ENCODE results near the gene AQP12B.
"Not testable (repeated sequence)": the region's sequence is repeated elsewhere in the genome, so short reads cannot be mapped to it uniquely, and the experiment has no call there.

Gene AQP12B

DNA sequence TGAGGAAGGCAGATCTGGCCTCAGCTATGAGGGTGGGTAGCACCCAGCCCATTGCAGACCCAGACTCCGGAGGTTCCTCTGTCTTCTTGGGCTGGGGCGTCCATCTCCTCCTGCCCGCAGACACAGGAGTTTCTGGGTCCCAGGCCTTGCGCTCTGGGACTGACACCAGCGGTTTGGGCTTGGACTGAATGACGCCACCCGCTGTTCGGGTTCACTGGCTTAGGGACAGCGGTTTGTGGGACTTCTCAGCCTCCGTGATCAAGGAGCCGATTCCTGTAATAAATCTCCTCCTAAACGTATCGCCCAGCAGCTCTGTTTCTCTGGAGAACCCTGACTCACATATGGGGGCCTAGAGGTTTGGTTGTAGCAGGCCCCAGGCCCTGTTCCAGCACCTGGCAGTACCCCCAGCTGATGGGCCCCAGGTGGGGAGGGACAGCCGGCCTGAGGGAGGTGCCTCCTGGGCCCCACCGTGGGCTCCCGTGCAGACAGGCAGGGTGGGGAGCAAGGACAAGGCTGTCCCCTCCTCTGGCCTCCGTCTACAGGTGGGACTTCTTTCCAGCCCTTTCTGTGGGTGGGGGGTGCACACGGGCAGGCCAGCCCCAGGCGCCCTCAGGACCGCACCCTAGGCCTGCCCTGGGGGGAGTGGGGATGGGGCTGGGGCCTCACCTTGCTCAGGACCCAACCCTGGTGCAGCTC, 4.5 kb upstream of the AQP12B start:
- no peak for ATAC-seq
- no peak for TF ChIP-seq ZNF70 (CRISPR knock-in tag; IDR thresholded peaks at IDR 0.05)

DNA sequence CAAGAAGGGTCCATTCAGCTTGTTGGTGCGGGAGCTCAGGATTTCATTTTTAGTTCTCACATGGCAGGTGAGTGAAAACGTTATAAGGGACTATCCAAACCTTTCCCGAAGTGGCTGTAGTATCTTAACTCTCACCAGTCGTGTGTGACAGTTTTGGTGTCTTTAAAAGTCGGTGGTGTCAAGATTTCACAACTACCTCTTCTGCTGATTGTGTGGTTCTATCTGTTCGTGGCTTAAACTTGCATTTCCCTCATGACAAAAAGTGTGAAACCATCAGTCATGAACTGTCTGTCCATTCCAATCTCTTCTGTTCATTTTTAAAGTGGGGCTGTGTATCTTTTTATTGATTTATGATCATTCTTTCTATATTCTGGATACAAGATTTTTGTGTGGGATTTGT, 3.8 kb upstream of the AQP12B start:
- TF ChIP-seq TCF4 (CRISPR knock-in tag; IDR thresholded peaks at IDR 0.05; ENCODE audit: borderline replicate concordance) (no peak), ZNF565 (CRISPR knock-in tag; conservative IDR thresholded peaks at IDR 0.05; ENCODE audit: low read depth) (no peak), SNAI2 (CRISPR knock-in tag; IDR thresholded peaks at IDR 0.05) (no peak)
- TF ChIP-seq, protein P1, sequence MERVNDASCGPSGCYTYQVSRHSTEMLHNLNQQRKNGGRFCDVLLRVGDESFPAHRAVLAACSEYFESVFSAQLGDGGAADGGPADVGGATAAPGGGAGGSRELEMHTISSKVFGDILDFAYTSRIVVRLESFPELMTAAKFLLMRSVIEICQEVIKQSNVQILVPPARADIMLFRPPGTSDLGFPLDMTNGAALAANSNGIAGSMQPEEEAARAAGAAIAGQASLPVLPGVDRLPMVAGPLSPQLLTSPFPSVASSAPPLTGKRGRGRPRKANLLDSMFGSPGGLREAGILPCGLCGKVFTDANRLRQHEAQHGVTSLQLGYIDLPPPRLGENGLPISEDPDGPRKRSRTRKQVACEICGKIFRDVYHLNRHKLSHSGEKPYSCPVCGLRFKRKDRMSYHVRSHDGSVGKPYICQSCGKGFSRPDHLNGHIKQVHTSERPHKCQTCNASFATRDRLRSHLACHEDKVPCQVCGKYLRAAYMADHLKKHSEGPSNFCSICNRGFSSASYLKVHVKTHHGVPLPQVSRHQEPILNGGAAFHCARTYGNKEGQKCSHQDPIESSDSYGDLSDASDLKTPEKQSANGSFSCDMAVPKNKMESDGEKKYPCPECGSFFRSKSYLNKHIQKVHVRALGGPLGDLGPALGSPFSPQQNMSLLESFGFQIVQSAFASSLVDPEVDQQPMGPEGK (CRISPR knock-in tag; IDR thresholded peaks at IDR 0.05; ENCODE audit: borderline replicate concordance), result no peak
- TF ChIP-seq, protein P2, sequence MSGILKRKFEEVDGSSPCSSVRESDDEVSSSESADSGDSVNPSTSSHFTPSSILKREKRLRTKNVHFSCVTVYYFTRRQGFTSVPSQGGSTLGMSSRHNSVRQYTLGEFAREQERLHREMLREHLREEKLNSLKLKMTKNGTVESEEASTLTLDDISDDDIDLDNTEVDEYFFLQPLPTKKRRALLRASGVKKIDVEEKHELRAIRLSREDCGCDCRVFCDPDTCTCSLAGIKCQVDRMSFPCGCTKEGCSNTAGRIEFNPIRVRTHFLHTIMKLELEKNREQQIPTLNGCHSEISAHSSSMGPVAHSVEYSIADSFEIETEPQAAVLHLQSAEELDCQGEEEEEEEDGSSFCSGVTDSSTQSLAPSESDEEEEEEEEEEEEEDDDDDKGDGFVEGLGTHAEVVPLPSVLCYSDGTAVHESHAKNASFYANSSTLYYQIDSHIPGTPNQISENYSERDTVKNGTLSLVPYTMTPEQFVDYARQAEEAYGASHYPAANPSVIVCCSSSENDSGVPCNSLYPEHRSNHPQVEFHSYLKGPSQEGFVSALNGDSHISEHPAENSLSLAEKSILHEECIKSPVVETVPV (CRISPR knock-in tag; IDR thresholded peaks at IDR 0.05), result no peak
- no peak for ATAC-seq

DNA sequence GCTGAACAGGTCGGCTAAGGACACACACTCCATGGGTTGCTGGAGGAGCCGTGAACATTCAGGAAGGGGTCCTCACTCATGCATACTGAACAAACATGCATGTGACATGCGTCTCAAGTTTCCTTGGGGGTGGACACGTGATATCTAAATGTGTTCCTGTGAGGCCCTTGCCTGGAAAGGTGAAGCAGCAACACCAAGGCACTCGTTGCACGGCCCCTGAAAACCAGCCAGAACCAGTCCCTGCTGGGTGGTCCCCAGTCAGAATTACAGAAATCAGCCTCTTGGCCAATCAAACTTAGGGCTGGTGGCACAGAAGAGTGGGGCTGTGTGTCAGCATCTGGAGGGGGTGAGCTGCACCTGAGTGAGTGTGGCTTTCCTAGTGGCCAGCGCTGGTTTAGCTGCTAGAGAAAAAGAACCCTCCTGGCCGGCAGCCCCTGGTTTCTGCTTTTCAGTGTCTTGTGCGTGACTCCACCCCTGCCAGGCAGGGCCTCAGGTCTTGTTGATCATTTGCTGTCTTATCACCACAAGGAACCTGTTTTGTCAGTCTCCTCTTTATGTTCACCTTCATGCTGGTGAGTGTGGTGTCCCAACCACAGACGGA, 3.2 kb upstream of the AQP12B start:
- ATAC-seq, result no peak
- TF ChIP-seq ZC3H10 (CRISPR knock-in tag; IDR thresholded peaks at IDR 0.05) (no peak), ESRRG (CRISPR knock-in tag; IDR thresholded peaks at IDR 0.05) (no peak), RARB (CRISPR knock-in tag; IDR thresholded peaks at IDR 0.05) (no peak), ISL1 (CRISPR knock-in tag; IDR thresholded peaks at IDR 0.05) (no peak), TCF4 (CRISPR knock-in tag; IDR thresholded peaks at IDR 0.05; ENCODE audit: borderline replicate concordance) (no peak), ZFP30 (CRISPR knock-in tag; IDR thresholded peaks at IDR 0.05) (no peak), PPARA (CRISPR knock-in tag; IDR thresholded peaks at IDR 0.05; ENCODE audit: borderline replicate concordance) (no peak), ZFP3 (CRISPR knock-in tag; IDR thresholded peaks at IDR 0.05) (no peak), BACH2 (CRISPR knock-in tag; IDR thresholded peaks at IDR 0.05; ENCODE audit: borderline replicate concordance) (no peak), OSR1 (CRISPR knock-in tag; IDR thresholded peaks at IDR 0.05) (no peak), ZNF8 (CRISPR knock-in tag; IDR thresholded peaks at IDR 0.05) (no peak), ARNTL (CRISPR knock-in tag; IDR thresholded peaks at IDR 0.05; ENCODE audit: borderline replicate concordance, low read depth) (no peak)
- TF ChIP-seq, protein P3, sequence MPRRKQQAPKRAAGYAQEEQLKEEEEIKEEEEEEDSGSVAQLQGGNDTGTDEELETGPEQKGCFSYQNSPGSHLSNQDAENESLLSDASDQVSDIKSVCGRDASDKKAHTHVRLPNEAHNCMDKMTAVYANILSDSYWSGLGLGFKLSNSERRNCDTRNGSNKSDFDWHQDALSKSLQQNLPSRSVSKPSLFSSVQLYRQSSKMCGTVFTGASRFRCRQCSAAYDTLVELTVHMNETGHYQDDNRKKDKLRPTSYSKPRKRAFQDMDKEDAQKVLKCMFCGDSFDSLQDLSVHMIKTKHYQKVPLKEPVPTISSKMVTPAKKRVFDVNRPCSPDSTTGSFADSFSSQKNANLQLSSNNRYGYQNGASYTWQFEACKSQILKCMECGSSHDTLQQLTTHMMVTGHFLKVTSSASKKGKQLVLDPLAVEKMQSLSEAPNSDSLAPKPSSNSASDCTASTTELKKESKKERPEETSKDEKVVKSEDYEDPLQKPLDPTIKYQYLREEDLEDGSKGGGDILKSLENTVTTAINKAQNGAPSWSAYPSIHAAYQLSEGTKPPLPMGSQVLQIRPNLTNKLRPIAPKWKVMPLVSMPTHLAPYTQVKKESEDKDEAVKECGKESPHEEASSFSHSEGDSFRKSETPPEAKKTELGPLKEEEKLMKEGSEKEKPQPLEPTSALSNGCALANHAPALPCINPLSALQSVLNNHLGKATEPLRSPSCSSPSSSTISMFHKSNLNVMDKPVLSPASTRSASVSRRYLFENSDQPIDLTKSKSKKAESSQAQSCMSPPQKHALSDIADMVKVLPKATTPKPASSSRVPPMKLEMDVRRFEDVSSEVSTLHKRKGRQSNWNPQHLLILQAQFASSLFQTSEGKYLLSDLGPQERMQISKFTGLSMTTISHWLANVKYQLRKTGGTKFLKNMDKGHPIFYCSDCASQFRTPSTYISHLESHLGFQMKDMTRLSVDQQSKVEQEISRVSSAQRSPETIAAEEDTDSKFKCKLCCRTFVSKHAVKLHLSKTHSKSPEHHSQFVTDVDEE (CRISPR knock-in tag; IDR thresholded peaks at IDR 0.05), result no peak
- TF ChIP-seq, protein P2 (CRISPR knock-in tag; IDR thresholded peaks at IDR 0.05), result no peak
- TF ChIP-seq, protein P1 (CRISPR knock-in tag; IDR thresholded peaks at IDR 0.05; ENCODE audit: borderline replicate concordance), result no peak
- TF ChIP-seq, protein P4, sequence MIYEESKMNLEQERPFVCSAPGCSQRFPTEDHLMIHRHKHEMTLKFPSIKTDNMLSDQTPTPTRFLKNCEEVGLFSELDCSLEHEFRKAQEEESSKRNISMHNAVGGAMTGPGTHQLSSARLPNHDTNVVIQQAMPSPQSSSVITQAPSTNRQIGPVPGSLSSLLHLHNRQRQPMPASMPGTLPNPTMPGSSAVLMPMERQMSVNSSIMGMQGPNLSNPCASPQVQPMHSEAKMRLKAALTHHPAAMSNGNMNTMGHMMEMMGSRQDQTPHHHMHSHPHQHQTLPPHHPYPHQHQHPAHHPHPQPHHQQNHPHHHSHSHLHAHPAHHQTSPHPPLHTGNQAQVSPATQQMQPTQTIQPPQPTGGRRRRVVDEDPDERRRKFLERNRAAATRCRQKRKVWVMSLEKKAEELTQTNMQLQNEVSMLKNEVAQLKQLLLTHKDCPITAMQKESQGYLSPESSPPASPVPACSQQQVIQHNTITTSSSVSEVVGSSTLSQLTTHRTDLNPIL (CRISPR knock-in tag; IDR thresholded peaks at IDR 0.05; ENCODE audit: low read depth), result no peak

DNA sequence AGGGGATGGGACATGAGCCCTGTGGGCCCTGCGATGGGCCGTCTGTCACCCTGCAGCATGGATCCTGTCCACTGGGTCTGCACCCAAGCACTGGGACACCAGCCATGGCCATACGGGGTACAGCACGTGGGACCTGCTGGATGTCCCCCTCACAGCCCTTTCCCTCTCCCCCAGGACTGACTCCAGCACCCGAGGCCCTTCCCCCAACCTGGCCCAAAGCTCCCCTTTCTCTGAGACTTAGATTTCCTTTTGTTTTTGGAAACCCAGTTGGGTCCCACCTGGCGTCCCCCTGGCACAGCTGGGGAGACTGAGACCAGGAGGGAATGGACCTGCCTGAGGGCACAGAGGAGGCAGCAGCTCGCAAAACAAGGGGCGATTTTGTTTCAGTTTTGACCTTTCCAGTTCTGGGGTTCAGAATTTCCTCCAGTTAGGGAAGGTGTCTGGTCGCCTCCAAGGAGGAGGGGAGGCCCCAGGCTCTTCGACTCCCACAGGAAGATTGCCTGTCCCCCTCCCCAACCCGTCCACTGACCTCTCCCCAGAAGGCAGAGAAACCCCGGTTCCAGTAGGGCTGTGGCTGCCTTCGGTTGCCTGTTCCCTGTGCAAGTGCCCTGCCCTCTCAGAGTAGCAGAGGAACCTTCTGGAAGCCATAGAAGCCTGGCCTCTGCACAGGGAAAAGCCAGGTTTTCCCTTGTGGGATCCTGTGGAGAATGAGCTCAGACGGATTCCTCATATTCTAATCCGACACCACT, 1.5 kb upstream of the AQP12B start:
- not testable (repeated sequence) for ATAC-seq

DNA sequence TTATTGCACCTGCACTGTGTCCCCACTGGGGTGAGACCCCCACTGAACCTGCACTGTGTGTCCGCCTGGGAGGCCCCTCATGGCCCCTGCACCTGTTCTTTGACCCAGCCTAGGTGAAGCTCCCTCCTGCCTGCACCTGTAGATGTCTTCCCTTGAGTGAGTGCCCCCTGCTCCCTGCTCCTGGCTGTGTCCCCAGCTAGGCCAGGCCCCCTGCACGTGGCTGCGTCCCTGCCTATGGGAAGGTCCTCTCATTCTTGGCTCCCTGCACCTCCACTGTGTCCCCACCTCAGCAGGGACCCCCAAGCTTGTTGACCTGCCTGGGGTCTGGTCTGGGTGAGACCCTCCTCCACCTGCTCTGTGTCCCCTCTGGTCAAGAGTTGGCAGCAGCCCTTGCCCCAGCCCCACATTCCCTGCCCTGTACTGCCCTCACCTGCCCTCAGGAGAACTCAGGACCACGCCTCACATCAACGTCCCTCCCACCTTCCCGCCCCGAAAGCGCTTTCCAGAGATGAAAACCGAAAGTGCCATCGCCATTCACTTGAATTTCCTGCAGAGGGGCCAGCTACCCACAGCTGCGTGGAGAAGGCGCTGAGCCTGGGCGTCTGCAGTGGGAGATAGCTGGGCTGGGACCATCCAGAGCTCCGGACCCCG, 769 bp upstream of the AQP12B start:
- ATAC-seq, result not testable (repeated sequence)

DNA sequence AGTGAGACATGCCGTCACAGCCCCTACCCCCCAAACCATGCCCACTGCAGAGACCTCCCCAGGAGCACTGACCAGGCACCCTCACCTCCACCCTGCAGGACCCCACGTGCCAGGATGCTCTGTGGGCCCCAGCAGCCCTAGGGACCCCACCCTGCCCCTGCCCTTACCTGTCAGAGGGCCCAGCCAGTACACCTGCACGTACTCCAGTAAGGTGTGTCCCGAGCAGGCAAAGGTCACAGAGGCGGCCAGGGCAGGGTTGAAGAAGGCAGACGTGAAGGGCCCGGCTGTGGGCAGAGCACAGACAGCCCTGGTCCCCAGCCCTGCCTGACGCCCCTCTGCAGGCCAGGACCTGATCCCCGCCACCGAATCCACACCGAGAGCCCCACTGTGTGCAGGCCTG, 2.5 kb downstream of the AQP12B start:
- ATAC-seq, result not testable (repeated sequence)

Measured in SK-N-SH treated with all-trans-retinoic acid at 6 μM for 48 hours (cell line).